HEK293 (cell line): ENCODE measurements around the gene CTBP1.

Experiments used
- CTCF ChIA-PET: fragments of 350-600 bp; formaldehyde crosslinking; extraction: SDS; loops from one replicate; lab custom pipeline; 2021; ENCODE audit warnings: antibody characterized with exemption; lab: Yijun Ruan, JAX
- POLR2A ChIA-PET: fragments of 300-600 bp; formaldehyde crosslinking; extraction: SDS; loops from one replicate; lab custom pipeline; 2020; ENCODE audit warnings: antibody characterized with exemption, inconsistent platforms; lab: Yijun Ruan, JAX
- H3K27ac ChIP-seq: fragments of 200-500 bp; sonication (Bioruptor generic); 2 replicates; pipeline ENCODE4 v1.5.1; 2014; ENCODE audit warnings: low read depth, low read length, control low read depth, inconsistent platforms; ENCODE audit errors: extremely low read depth
- H3K36me3 ChIP-seq, 2 experiments: fragments of 200-500 bp in 1 of 2; sonication (Bioruptor generic) in 1 of 2; 1 replicate in 1 of 2; 2 replicates in 1 of 2; pipeline ENCODE4 v1.5.1; 2014 to 2017; ENCODE audit warnings: inconsistent platforms in 2 of 2, low read length in 2 of 2; ENCODE audit not compliant: control insufficient read depth in 2 of 2, insufficient read depth in 1 of 2
- H3K4me1 ChIP-seq: fragments of 200-500 bp; sonication (Bioruptor generic); 2 replicates; pipeline ENCODE4 v1.5.1; 2014; ENCODE audit warnings: mild to moderate bottlenecking, low read length, inconsistent platforms; ENCODE audit not compliant: control insufficient read depth, insufficient read depth
- H3K4me3 ChIP-seq: 2 replicates; pipeline ENCODE4 v1.5.1; 2011; ENCODE audit warnings: low read depth, mild to moderate bottlenecking, control low read depth, low read length, moderate library complexity
- H3K9me3 ChIP-seq: fragments of 200-500 bp; sonication (Bioruptor generic); 2 replicates; pipeline ENCODE4 v1.5.1; 2014; ENCODE audit warnings: low read depth, low read length, inconsistent platforms; ENCODE audit not compliant: control insufficient read depth, insufficient read depth
- EGR2 ChIP-seq: fragments of 450-650 bp; formaldehyde crosslinking; IDR thresholded peaks from 2 replicates; pipeline ENCODE4 v1.5.1; 2016; ENCODE audit warnings: low read depth, missing biosample characterization, missing genetic modification characterization
- GLI2 ChIP-seq: fragments of 450-650 bp; formaldehyde crosslinking; IDR thresholded peaks from 2 replicates; pipeline ENCODE4; 2017; ENCODE audit warnings: missing biosample characterization, missing genetic modification characterization, low read depth, borderline replicate concordance
- GLIS2 ChIP-seq: fragments of 450-650 bp; formaldehyde crosslinking; IDR thresholded peaks from 2 replicates; pipeline ENCODE4 v1.5.1; 2016; ENCODE audit warnings: missing biosample characterization, missing genetic modification characterization
- KLF10 ChIP-seq: fragments of 450-650 bp; IDR thresholded peaks from 2 replicates; pipeline ENCODE4 v1.5.1; 2018; ENCODE audit warnings: missing biosample characterization, mild to moderate bottlenecking, missing genetic modification characterization
- WT1 ChIP-seq: fragments of 450-650 bp; formaldehyde crosslinking; IDR thresholded peaks from 2 replicates; pipeline ENCODE4 v1.5.1; 2016; ENCODE audit warnings: missing biosample characterization, missing genetic modification characterization
- ZBTB20 ChIP-seq: fragments of 450-650 bp; formaldehyde crosslinking; IDR thresholded peaks from 2 replicates; pipeline ENCODE4 v1.5.1; 2016; ENCODE audit warnings: missing biosample characterization, missing genetic modification characterization
- ZBTB8A ChIP-seq: fragments of 450-650 bp; formaldehyde crosslinking; IDR thresholded peaks from 2 replicates; pipeline ENCODE4 v1.5.1; 2016; ENCODE audit warnings: missing biosample characterization, missing genetic modification characterization
- ZEB2 ChIP-seq: fragments of 450-650 bp; formaldehyde crosslinking; IDR thresholded peaks from 2 replicates; pipeline ENCODE4 v1.5.1; 2016; ENCODE audit warnings: missing biosample characterization, missing genetic modification characterization
- ZNF133 ChIP-seq: fragments of 450-650 bp; formaldehyde crosslinking; IDR thresholded peaks from 2 replicates; pipeline ENCODE4 v1.5.1; 2016; ENCODE audit warnings: missing biosample characterization, missing genetic modification characterization
- ZNF16 ChIP-seq: fragments of 450-650 bp; formaldehyde crosslinking; IDR thresholded peaks from 2 replicates; pipeline ENCODE4 v1.5.1; 2016; ENCODE audit warnings: low read depth, missing biosample characterization, missing genetic modification characterization
- ZNF175 ChIP-seq: fragments of 450-650 bp; formaldehyde crosslinking; IDR thresholded peaks from 2 replicates; pipeline ENCODE4 v1.5.1; 2016; ENCODE audit warnings: missing biosample characterization, missing genetic modification characterization
- ZNF18 ChIP-seq: fragments of 450-650 bp; formaldehyde crosslinking; IDR thresholded peaks from 2 replicates; pipeline ENCODE4 v1.5.1; 2016; ENCODE audit warnings: missing biosample characterization, missing genetic modification characterization
- ZNF214 ChIP-seq: fragments of 450-650 bp; formaldehyde crosslinking; IDR thresholded peaks from 2 replicates; pipeline ENCODE4 v1.5.1; 2017; ENCODE audit warnings: missing biosample characterization, mild to moderate bottlenecking, missing genetic modification characterization, borderline replicate concordance
- ZNF311 ChIP-seq: fragments of 450-650 bp; formaldehyde crosslinking; IDR thresholded peaks from 2 replicates; pipeline ENCODE4 v1.5.1; 2017; ENCODE audit warnings: missing biosample characterization, missing genetic modification characterization, borderline replicate concordance
- ZNF513 ChIP-seq: fragments of 450-650 bp; IDR thresholded peaks from 2 replicates; pipeline ENCODE4 v1.5.1; 2018; ENCODE audit warnings: missing biosample characterization, missing genetic modification characterization
- ZNF548 ChIP-seq: fragments of 450-650 bp; formaldehyde crosslinking; IDR thresholded peaks from 2 replicates; pipeline ENCODE4 v1.5.1; 2016; ENCODE audit warnings: missing biosample characterization, missing genetic modification characterization
- ZNF549 ChIP-seq: fragments of 450-650 bp; IDR thresholded peaks from 2 replicates; pipeline ENCODE4 v1.5.1; 2018; ENCODE audit warnings: missing biosample characterization, missing genetic modification characterization, mild to moderate bottlenecking, inconsistent platforms, moderate library complexity
- ZNF580 ChIP-seq: fragments of 450-650 bp; formaldehyde crosslinking; IDR thresholded peaks from 2 replicates; pipeline ENCODE4 v1.5.1; 2016; ENCODE audit warnings: missing biosample characterization, missing genetic modification characterization
- ZNF600 ChIP-seq: fragments of 450-650 bp; formaldehyde crosslinking; IDR thresholded peaks from 2 replicates; pipeline ENCODE4 v1.5.1; 2016; ENCODE audit warnings: missing biosample characterization, missing genetic modification characterization
- ZNF670 ChIP-seq: fragments of 450-650 bp; formaldehyde crosslinking; IDR thresholded peaks from 2 replicates; pipeline ENCODE4 v1.5.1; 2016; ENCODE audit warnings: missing biosample characterization, missing genetic modification characterization, low read depth
- ZNF76 ChIP-seq: fragments of 450-650 bp; formaldehyde crosslinking; IDR thresholded peaks from 2 replicates; pipeline ENCODE4; 2016; ENCODE audit warnings: low read depth, missing biosample characterization, missing genetic modification characterization, borderline replicate concordance
- ZNF785 ChIP-seq: fragments of 450-650 bp; formaldehyde crosslinking; IDR thresholded peaks from 2 replicates; pipeline ENCODE4 v1.5.1; 2016; ENCODE audit warnings: missing biosample characterization, missing genetic modification characterization
- ZNF791 ChIP-seq: fragments of 450-650 bp; formaldehyde crosslinking; IDR thresholded peaks from 2 replicates; pipeline ENCODE4 v1.5.1; 2016; ENCODE audit warnings: missing biosample characterization, missing genetic modification characterization
- ZNF837 ChIP-seq: fragments of 450-650 bp; formaldehyde crosslinking; IDR thresholded peaks from 2 replicates; pipeline ENCODE4 v1.5.1; 2016; ENCODE audit warnings: missing biosample characterization, missing genetic modification characterization
- ZXDB ChIP-seq: fragments of 450-650 bp; formaldehyde crosslinking; IDR thresholded peaks from 2 replicates; pipeline ENCODE4 v1.5.1; 2016; ENCODE audit warnings: missing biosample characterization, missing genetic modification characterization

The CTBP1 gene

GRCh38 chr4:1206299-1207156, 42.4 kb downstream of the CTBP1 start:
- H3K4me3 ChIP-seq, result no peak overlapping the region
- H3K9me3 ChIP-seq, result no peaks in the 10 kb centered on the region
- POLR2A ChIA-PET, result no interaction called here
- CTCF ChIA-PET, result interaction anchor here (0.7 kb wide), 1 partner anchor 38 kb away, joined by 4 read pairs; no protein-coding TSS in a partner anchor
- no peaks in the 10 kb centered on the region for H3K4me1 ChIP-seq
- TF ChIP-seq ZXDB (tag by site-specific recombination) (no peak), ZNF214 (no peak), ZNF16 (tag by site-specific recombination) (no peak), ZNF549 (tag by site-specific recombination) (no peak), ZNF670 (no peak), ZNF311 (tag by site-specific recombination) (no peak), ZBTB20 (tag by site-specific recombination) (no peak), EGR2 (tag by site-specific recombination) (0 out of 2 replicates have a peak, but pooled peaks have one; percentile 11), ZNF18 (tag by site-specific recombination) (0 out of 2 replicates have a peak, but pooled peaks have one; percentile 49), ZNF785 (tag by site-specific recombination) (no peak), ZNF600 (tag by site-specific recombination) (no peak), ZNF76 (tag by site-specific recombination) (no peak), ZNF837 (tag by site-specific recombination) (no peak), GLI2 (tag by site-specific recombination) (no peak), ZEB2 (tag by site-specific recombination) (peak; percentile 79), KLF10 (no peak), WT1 (tag by site-specific recombination) (no peak), ZBTB8A (no peak), GLIS2 (no peak), ZNF548 (no peak), ZNF580 (tag by site-specific recombination) (no peak), ZNF133 (tag by site-specific recombination) (no peak), ZNF175 (no peak), ZNF513 (tag by site-specific recombination) (no peak), ZNF791 (tag by site-specific recombination) (no peak)
- peaks cover 0 to 6% of the 10 kb centered on the region in 2 experiments; a peak in 1 of 3 replicates for H3K36me3 ChIP-seq
- H3K27ac ChIP-seq, result no peak overlapping the region
